Thoracic aorta (tissue), 2 donors: ENCODE results near the gene RBMS3. TPM values are rescaled to one million over a fixed set of nuclear protein-coding genes. Genes with fewer than 3 reads are reported as not detected.
A peak's percentile ranks its signal among the peaks of the same experiment; 100 is the strongest.

Experiments used
- ATAC-seq: fragments of 150-250 bp; one replicate; pipeline ENCODE4 v1.8.0; 2017; ENCODE audit warnings: low read depth; ENCODE audit not compliant: insufficient number of reproducible peaks, low FRiP score
- DNase-seq: peaks from one replicate; pipeline ENCODE4 v3.0.0-alpha.2; 2020; ENCODE audit warnings: low spot score
- H3K27ac ChIP-seq, 2 donors: fragments of 200-600 bp; sonication (generic); 1 replicate in 1 of 2; 2 replicates in 1 of 2; pipeline ENCODE4 v1.5.1; 2016; ENCODE audit warnings: mild to moderate bottlenecking in 2 of 2, moderate library complexity in 2 of 2
- H3K27me3 ChIP-seq: fragments of 200-600 bp; sonication (generic); replicated peaks from 2 replicates; pipeline ENCODE4 v1.6.0; 2016; ENCODE audit warnings: mild to moderate bottlenecking; ENCODE audit not compliant: insufficient read depth
- H3K36me3 ChIP-seq: fragments of 200-600 bp; sonication (generic); one replicate; pipeline ENCODE4 v1.5.1; 2016
- H3K4me1 ChIP-seq, 2 donors: fragments of 200-600 bp; sonication (generic); 1 replicate in 1 of 2; 2 replicates in 1 of 2; pipeline versions ENCODE4 v1.5.1 to v1.6.0; 2016; ENCODE audit warnings: low read depth in 2 of 2, mild to moderate bottlenecking in 1 of 2; ENCODE audit not compliant: control insufficient read depth in 1 of 2
- H3K4me3 ChIP-seq: fragments of 200-600 bp; sonication (generic); 2 replicates; pipeline ENCODE4 v1.5.1; 2016; ENCODE audit warnings: mild to moderate bottlenecking
- H3K9me3 ChIP-seq: fragments of 200-600 bp; sonication (generic); 2 replicates; pipeline ENCODE4 v1.5.1; 2016
- CTCF ChIP-seq: fragments of 200-600 bp; sonication (generic); IDR thresholded peaks from one replicate; pipeline ENCODE4 v1.5.1; 2019; ENCODE audit warnings: antibody characterized with exemption
- total RNA-seq, 2 donors: library from RNA; depleted of rRNA; stranded (reverse); fragments of >200 nt; gene quantifications; one replicate each; pipeline versions ENCODE4 v1.1.0 to v1.2.3, GENCODE V29; 2016

The RBMS3 gene
- total RNA-seq, 2 donors from 2014 or later: 149 to 186 TPM

GRCh38 chr3:29454161-29454611 is 173.3 kb downstream of the RBMS3 start:
- no peak for TF ChIP-seq CTCF
- peaks cover 7 to 25% of the 10 kb centered on the region in 2 donors for H3K4me1 ChIP-seq
- H3K36me3 ChIP-seq: no peaks in the 10 kb centered on the region
- no peak for ATAC-seq
- no peaks in the 10 kb centered on the region for H3K27me3 ChIP-seq
- no peak for DNase-seq
- no peaks in the 10 kb centered on the region for H3K9me3 ChIP-seq
- H3K4me3 ChIP-seq: no peak overlapping the region
- H3K27ac ChIP-seq: peak overlapping the region; percentile 58 to 68

GRCh38 chr3:29456901-29457300 is 176.0 kb downstream of the RBMS3 start:
- H3K9me3 ChIP-seq: no peaks in the 10 kb centered on the region
- TF ChIP-seq CTCF: no peak
- ATAC-seq (no peak), DNase-seq (no peak)
- H3K27me3 ChIP-seq: no peaks in the 10 kb centered on the region
- H3K4me3 ChIP-seq: no peak overlapping the region
- no peak overlapping the region for H3K27ac ChIP-seq
- H3K36me3 ChIP-seq: no peaks in the 10 kb centered on the region
- peaks cover 7 to 25% of the 10 kb centered on the region in 2 donors for H3K4me1 ChIP-seq

GRCh38 chr3:29463304-29463703 is 182.4 kb downstream of the RBMS3 start:
- Histone ChIP-seq H3K9me3 (no peaks in the 10 kb centered on the region), H3K4me3 (no peak overlapping the region), H3K36me3 (no peaks in the 10 kb centered on the region), H3K27ac (no peak overlapping the region), H3K27me3 (no peaks in the 10 kb centered on the region), H3K4me1 (peaks cover 3 to 14% of the 10 kb centered on the region in 2 donors)
- TF ChIP-seq CTCF: no peak
- ATAC-seq: no peak
- no peak for DNase-seq

- Histone ChIP-seq H3K4me3 (no peak overlapping the region), H3K9me3 (no peaks in the 10 kb centered on the region), H3K36me3 (no peaks in the 10 kb centered on the region), H3K27ac (no peak overlapping the region), H3K27me3 (no peaks in the 10 kb centered on the region), H3K4me1 (peaks cover 3 to 14% of the 10 kb centered on the region in 2 donors)
- no peak for DNase-seq
- no peak for ATAC-seq
- no peak for TF ChIP-seq CTCF
Measured at GRCh38 chr3:29465836-29466235, 185.0 kb downstream of the RBMS3 start.

GRCh38 chr3:29466442-29466841 is 185.6 kb downstream of the RBMS3 start:
- DNase-seq (no peak), ATAC-seq (no peak)
- Histone ChIP-seq H3K9me3 (no peaks in the 10 kb centered on the region), H3K27ac (no peak overlapping the region), H3K4me1 (peaks cover 3 to 14% of the 10 kb centered on the region in 2 donors), H3K27me3 (no peaks in the 10 kb centered on the region), H3K36me3 (no peaks in the 10 kb centered on the region), H3K4me3 (no peak overlapping the region)
- TF ChIP-seq CTCF: no peak
